ENCODE measurements around the gene NUDT21.
"Not testable (repeated sequence)": the region's sequence is repeated elsewhere in the genome, so short reads cannot be mapped to it uniquely, and the experiment has no call there.

DNA sequence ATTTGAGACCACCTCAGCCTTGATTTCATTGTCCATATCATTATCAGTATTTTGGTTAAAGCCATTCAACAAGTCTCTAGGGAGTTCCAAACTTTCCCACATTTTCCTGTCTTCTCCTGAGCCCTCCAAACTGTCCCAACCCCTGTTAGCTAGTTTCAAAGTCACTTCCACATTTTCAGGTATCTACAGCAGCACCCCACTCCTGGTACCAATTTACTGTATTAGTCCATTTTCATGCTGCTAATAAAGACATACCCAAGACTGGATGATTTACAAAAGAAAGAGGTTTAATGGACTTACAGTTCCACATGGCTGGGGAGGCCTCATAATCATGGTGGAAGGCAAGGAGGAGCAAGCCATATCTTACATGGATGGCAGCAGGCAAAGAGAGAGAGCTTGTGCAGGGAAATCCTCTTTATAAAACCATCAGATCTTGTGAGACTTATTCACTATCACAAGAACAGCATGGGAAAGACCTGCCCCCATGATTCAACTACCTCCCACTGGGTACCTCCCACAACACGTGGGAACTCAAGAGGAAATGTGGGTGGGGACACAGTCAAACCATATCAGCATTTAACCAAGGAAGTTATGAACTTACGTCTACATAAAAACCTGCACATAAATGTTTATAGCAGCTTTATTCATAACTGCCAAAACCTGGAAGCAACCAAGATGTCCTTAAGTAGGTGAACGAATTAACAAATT, 70.2 kb downstream of the NUDT21 start:
- not testable (repeated sequence) for TF ChIP-seq POLR2A (IDR thresholded peaks at IDR 0.05)
- TF ChIP-seq, protein P1, sequence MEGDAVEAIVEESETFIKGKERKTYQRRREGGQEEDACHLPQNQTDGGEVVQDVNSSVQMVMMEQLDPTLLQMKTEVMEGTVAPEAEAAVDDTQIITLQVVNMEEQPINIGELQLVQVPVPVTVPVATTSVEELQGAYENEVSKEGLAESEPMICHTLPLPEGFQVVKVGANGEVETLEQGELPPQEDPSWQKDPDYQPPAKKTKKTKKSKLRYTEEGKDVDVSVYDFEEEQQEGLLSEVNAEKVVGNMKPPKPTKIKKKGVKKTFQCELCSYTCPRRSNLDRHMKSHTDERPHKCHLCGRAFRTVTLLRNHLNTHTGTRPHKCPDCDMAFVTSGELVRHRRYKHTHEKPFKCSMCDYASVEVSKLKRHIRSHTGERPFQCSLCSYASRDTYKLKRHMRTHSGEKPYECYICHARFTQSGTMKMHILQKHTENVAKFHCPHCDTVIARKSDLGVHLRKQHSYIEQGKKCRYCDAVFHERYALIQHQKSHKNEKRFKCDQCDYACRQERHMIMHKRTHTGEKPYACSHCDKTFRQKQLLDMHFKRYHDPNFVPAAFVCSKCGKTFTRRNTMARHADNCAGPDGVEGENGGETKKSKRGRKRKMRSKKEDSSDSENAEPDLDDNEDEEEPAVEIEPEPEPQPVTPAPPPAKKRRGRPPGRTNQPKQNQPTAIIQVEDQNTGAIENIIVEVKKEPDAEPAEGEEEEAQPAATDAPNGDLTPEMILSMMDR (IDR thresholded peaks at IDR 0.05), result not testable (repeated sequence)
